Gastrocnemius medialis (tissue), 4 donors: Measurements from ENCODE around the gene PHF21B. TPM values are rescaled to one million over a fixed set of nuclear protein-coding genes. Genes with fewer than 3 reads are reported as not detected.

Experiments used
- ATAC-seq, 2 donors: fragments of 150-250 bp; one replicate each; pipeline ENCODE4 v1.9.1; 2016
- DNase-seq, 2 donors: peaks; one replicate each; pipeline ENCODE4 v3.0.0-alpha.2; 2019
- H3K27ac ChIP-seq, 4 donors: fragments of 200-600 bp; sonication (generic); 1 replicate in 1 of 4; 2 replicates in 3 of 4; pipeline ENCODE4 v1.5.1; 2016 to 2018; ENCODE audit warnings: mild to moderate bottlenecking in 2 of 4, moderate library complexity in 1 of 4
- H3K27me3 ChIP-seq, 3 donors: fragments of 200-600 bp; sonication (generic) in 2 of 3; 1 replicate in 1 of 3; 2 replicates in 2 of 3; pipeline versions ENCODE4 v1.5.1 to v1.6.0; 2016 to 2019; ENCODE audit warnings: mild to moderate bottlenecking in 1 of 3, moderate library complexity in 1 of 3
- H3K36me3 ChIP-seq, 2 donors: fragments of 200-600 bp; sonication (generic) in 1 of 2; one replicate each; pipeline ENCODE4 v1.5.1; 2017 to 2018
- H3K4me1 ChIP-seq, 2 donors: fragments of 200-600 bp; sonication (generic) in 1 of 2; one replicate each; pipeline ENCODE4 v1.5.1; 2016 to 2017; ENCODE audit warnings: mild to moderate bottlenecking in 2 of 2
- H3K4me3 ChIP-seq, 4 donors: fragments of 200-600 bp; sonication (generic) in 3 of 4; 1 replicate in 1 of 4; 2 replicates in 3 of 4; pipeline ENCODE4 v1.5.1; 2016 to 2019; ENCODE audit warnings: mild to moderate bottlenecking in 2 of 4
- H3K9me3 ChIP-seq, 3 donors: fragments of 200-600 bp; sonication (generic) in 2 of 3; 1 replicate in 1 of 3; 2 replicates in 2 of 3; pipeline ENCODE4 v1.5.1; 2016 to 2019
- CTCF ChIP-seq, 5 experiments: fragments of 450-650 bp in 3 of 5; fragments of 200-600 bp in 2 of 5; sonication (generic) in 2 of 5; IDR thresholded peaks in 4 of 5; conservative IDR thresholded peaks in 1 of 5; 1 replicate in 4 of 5; 2 replicates in 1 of 5; pipeline ENCODE4 v1.5.1; 2016 to 2019; ENCODE audit warnings: antibody characterized with exemption in 5 of 5, mild to moderate bottlenecking in 3 of 5, moderate library complexity in 3 of 5
- POLR2A ChIP-seq, 2 donors: fragments of 450-650 bp; IDR thresholded peaks; one replicate each; pipeline ENCODE4 v1.6.1; 2017; ENCODE audit warnings: antibody characterized with exemption in 2 of 2, mild to moderate bottlenecking in 2 of 2, moderate library complexity in 2 of 2
- in situ Hi-C, 4 donors: fragments of 200-750 bp; cut with MboI; loops; one replicate each; pipeline versions ENCODE4 v1.15.0 to v1.8.0; 2017; ENCODE audit warnings: low sequenced_read_pairs in 4 of 4
- intact Hi-C: fragments of 100-400 bp; cut with DNase I; formaldehyde crosslinking; loops from one replicate; pipeline ENCODE4 v1.15.1; 2023; ENCODE audit warnings: low total_unique reads
- total RNA-seq, 4 donors: library from RNA; depleted of rRNA; stranded (reverse); fragments of >200 nt; gene quantifications; one replicate each; pipeline versions ENCODE4 v1.1.0 to v1.2.3, GENCODE V29; 2016

PHF21B gene
- total RNA-seq, 4 donors from 2014 or later = 0.07 TPM; not detected in 3

DNA sequence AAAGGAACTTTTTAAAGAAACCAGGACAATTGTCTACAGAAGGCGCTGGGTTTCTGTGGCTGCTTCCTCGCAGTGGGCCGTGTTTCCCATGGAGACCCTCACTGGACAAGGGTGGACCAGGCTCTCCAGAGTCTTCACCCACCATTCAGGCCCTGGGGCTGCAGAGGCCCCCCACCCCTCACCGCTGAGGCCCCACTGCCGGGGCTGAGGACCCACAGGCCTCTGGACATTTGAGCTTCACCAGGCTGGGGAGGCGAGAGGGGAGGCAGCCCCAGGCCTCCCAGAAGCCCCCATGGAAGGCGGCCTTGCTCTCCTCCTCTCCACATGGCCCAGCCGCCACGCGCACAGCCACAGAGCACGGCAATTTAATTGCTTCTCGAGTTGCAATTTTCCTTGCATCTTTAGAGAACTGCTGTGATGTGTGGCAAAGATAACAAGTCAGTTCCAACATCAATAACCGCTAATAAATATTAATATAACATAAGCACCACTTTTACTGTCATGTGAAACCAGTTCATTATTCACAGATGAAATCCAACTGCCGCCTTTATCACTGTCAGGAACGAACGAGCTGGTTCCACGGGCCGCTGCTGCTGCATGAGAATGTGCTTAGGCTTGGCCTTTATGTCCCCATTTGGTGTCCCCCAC, 81.0 kb downstream of the PHF21B start:
- DNase-seq (no peak), ATAC-seq (no peak)
- Histone ChIP-seq H3K36me3 (no peaks in the 10 kb centered on the region), H3K9me3 (no peaks in the 10 kb centered on the region), H3K27me3 (no peaks in the 10 kb centered on the region), H3K4me1 (no peaks in the 10 kb centered on the region), H3K4me3 (no peak overlapping the region), H3K27ac (no peak overlapping the region)
- no peak for TF ChIP-seq CTCF (IDR thresholded peaks at IDR 0.05 in 4 of 5, conservative IDR thresholded peaks at IDR 0.05 in 1 of 5)
- in situ Hi-C loops = no loop called here
- intact Hi-C loops = no loop called here

- no peaks in the 10 kb centered on the region for H3K27me3 ChIP-seq
- no peak for TF ChIP-seq CTCF (IDR thresholded peaks at IDR 0.05 in 4 of 5, conservative IDR thresholded peaks at IDR 0.05 in 1 of 5)
- no peak for TF ChIP-seq POLR2A (IDR thresholded peaks at IDR 0.05)
- DNase-seq = no peak
These were observed 81.7 kb downstream of the PHF21B start for GRCh38 chr22:44928136-44928463.

GRCh38 chr22:44927463-44928135, 82.2 kb downstream of the PHF21B start:
- no peaks in the 10 kb centered on the region for H3K9me3 ChIP-seq
- no peaks in the 10 kb centered on the region for H3K4me1 ChIP-seq
- H3K36me3 ChIP-seq = no peaks in the 10 kb centered on the region
- no peak for ATAC-seq
- no peak for TF ChIP-seq CTCF (IDR thresholded peaks at IDR 0.05 in 4 of 5, conservative IDR thresholded peaks at IDR 0.05 in 1 of 5)
- intact Hi-C loops (no loop called here), in situ Hi-C loops (no loop called here)
- no peaks in the 10 kb centered on the region for H3K27me3 ChIP-seq
- no peak for DNase-seq
- H3K4me3 ChIP-seq = no peak overlapping the region
- H3K27ac ChIP-seq = no peak overlapping the region

More at GRCh38 chr22:44928136-44928463, 81.7 kb downstream of the PHF21B start:
- Histone ChIP-seq H3K4me3 (no peak overlapping the region), H3K4me1 (no peaks in the 10 kb centered on the region), H3K9me3 (no peaks in the 10 kb centered on the region), H3K36me3 (no peaks in the 10 kb centered on the region), H3K27ac (no peak overlapping the region)
- intact Hi-C loops = no loop called here
- ATAC-seq = no peak
- in situ Hi-C loops = no loop called here

DNA sequence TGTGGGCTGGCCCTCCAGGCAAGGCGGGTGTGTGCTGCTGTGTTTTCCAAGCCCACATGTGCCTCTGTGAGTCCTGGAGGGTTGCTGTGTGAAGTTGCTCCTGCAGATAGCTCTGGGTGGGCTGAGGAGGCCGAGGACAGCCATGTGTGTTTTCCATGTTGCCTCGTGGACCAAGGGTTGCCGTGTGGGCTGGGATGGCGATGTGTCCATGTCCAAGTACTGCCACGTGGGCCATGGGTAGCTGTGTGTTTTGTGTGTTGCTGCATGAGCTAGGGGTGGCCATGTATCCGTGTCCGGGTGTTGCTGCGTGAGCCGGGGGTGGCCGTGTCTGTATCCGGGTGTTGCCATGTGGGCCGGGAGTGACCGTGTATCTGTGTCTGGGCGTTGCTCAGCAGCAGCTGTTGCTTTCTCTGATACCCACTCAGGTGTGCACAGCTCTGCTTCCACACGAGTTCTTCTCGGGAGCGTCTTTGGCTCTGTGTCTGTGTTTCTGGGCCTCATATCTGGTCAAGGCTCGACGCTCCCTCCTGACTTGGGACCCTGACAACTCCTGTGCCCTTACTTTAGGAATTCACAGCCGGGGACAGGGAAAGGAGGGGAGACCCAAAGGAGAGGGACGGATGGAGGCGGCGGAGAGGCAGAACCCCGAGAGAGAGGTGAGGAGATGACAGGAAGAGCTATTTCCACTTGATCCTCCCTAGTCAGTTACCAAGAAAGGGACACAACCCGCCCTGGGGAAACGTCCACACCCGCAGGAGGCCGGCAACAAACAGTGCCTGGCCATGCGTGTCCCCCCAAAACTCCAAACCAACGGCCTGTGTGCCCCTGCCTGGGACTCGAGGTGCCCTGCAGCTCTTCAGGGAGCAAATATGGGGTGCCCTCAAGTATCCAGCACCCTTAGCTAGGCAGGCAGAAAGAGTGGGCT, 83.1 kb downstream of the PHF21B start:
- Histone ChIP-seq H3K9me3 (no peaks in the 10 kb centered on the region), H3K27ac (no peak overlapping the region), H3K4me3 (no peak overlapping the region), H3K4me1 (no peaks in the 10 kb centered on the region), H3K27me3 (no peaks in the 10 kb centered on the region), H3K36me3 (no peaks in the 10 kb centered on the region)
- TF ChIP-seq POLR2A (IDR thresholded peaks at IDR 0.05) (no peak), CTCF (IDR thresholded peaks at IDR 0.05 in 4 of 5, conservative IDR thresholded peaks at IDR 0.05 in 1 of 5) (no peak)
- no peak for DNase-seq
- intact Hi-C loops (no loop called here), in situ Hi-C loops (no loop called here)
- no peak for ATAC-seq
